T-helper 1 cell treated with Interleukin-12 subunit alpha and Interleukin-12 subunit beta and Interleukin-4 antibody, amounts not matched to agents 30 μg/mL and 1 μg/mL, for 36 hours (primary cell): ENCODE results near the gene CRLF1.

ENCODE experiments used
- H3K27ac Mint-ChIP-seq: one replicate; pipeline ENCODE4 v1.8.0; 2021; ENCODE audit warnings: mild to moderate bottlenecking, mixed read lengths
- H3K27me3 Mint-ChIP-seq: one replicate; pipeline ENCODE4 v1.8.0; 2021; ENCODE audit warnings: low read depth, mixed read lengths
- H3K36me3 Mint-ChIP-seq: one replicate; pipeline ENCODE4 v1.8.0; 2021; ENCODE audit warnings: low read depth, mixed read lengths
- H3K4me1 Mint-ChIP-seq: one replicate; pipeline ENCODE4 v1.8.0; 2021; ENCODE audit warnings: low read depth, mixed read lengths
- H3K4me3 Mint-ChIP-seq: one replicate; pipeline ENCODE4 v1.8.0; 2021; ENCODE audit warnings: mild to moderate bottlenecking, moderate library complexity, mixed read lengths
- H3K9me3 Mint-ChIP-seq: one replicate; pipeline ENCODE4 v1.8.0; 2021; ENCODE audit warnings: mixed read lengths

CRLF1 gene

GRCh38 chr19:18576383-18576782 is 30.2 kb downstream of the CRLF1 start:
- Mint-ChIP-seq H3K36me3 (peaks cover 34% of the 10 kb centered on the region), H3K27me3 (no peaks in the 10 kb centered on the region), H3K4me3 (no peak overlapping the region), H3K27ac (no peak overlapping the region), H3K4me1 (peaks cover 13% of the 10 kb centered on the region), H3K9me3 (no peaks in the 10 kb centered on the region)

GRCh38 chr19:18574691-18575291 is 31.8 kb downstream of the CRLF1 start:
- Mint-ChIP-seq H3K27ac (no peak overlapping the region), H3K4me3 (peak overlapping the region; percentile 16), H3K36me3 (peaks cover 38% of the 10 kb centered on the region)

GRCh38 chr19:18571564-18572344 is 34.8 kb downstream of the CRLF1 start, which contains the start of gene UBA52:
Gene UBA52, plus strand, starts transcription at chr19:18571857. Its CDS starts 1,444 bp downstream, at chr19:18573301.
- Mint-ChIP-seq H3K36me3 (peaks cover 53% of the 10 kb centered on the region), H3K27ac (peak within 1 kb of the TSS; percentile 95), H3K9me3 (no peaks in the 10 kb centered on the region), H3K27me3 (no peaks in the 10 kb centered on the region), H3K4me3 (peak within 1 kb of the TSS; percentile 89), H3K4me1 (peaks cover 16% of the 10 kb centered on the region)

More at GRCh38 chr19:18574691-18575291, 31.8 kb downstream of the CRLF1 start:
- Mint-ChIP-seq H3K27me3 (no peaks in the 10 kb centered on the region), H3K9me3 (no peaks in the 10 kb centered on the region), H3K4me1 (peaks cover 16% of the 10 kb centered on the region)

- Mint-ChIP-seq H3K27me3 (no peaks in the 10 kb centered on the region), H3K36me3 (peaks cover 47% of the 10 kb centered on the region), H3K4me1 (peaks cover 15% of the 10 kb centered on the region), H3K27ac (no peak overlapping the region), H3K9me3 (no peaks in the 10 kb centered on the region), H3K4me3 (no peak overlapping the region)
Observed at GRCh38 chr19:18568367-18568766, 38.2 kb downstream of the CRLF1 start.

- Mint-ChIP-seq H3K27me3 (no peaks in the 10 kb centered on the region), H3K36me3 (peaks cover 41% of the 10 kb centered on the region), H3K9me3 (no peaks in the 10 kb centered on the region), H3K4me1 (peaks cover 5% of the 10 kb centered on the region), H3K4me3 (no peak overlapping the region), H3K27ac (no peak overlapping the region)
Observed at GRCh38 chr19:18566953-18567352, 39.6 kb downstream of the CRLF1 start.

DNA sequence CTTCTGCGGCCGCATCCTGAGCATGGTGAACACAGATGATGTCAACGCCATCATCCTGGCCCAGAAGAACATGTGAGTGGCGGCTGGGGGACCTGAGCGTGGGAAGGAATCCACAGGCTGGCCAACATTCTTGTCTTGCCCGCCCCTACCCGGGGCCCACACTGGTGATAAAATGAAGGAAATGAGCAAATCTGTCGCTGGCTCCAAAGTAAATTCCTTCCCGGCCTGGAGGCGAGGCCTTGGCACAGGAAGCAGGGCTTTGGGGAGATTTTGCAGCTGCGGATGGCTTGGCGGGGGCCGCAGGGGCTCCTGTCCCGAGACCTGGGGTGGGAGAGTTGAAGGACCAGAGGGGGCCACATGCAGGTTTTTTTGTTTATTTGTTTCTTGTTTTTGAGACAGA is 44.5 kb downstream of the CRLF1 start:
- H3K4me3 Mint-ChIP-seq, result no peak overlapping the region
- H3K4me1 Mint-ChIP-seq, result peaks cover 20% of the 10 kb centered on the region
- no peak overlapping the region for H3K27ac Mint-ChIP-seq
- H3K27me3 Mint-ChIP-seq, result no peaks in the 10 kb centered on the region
- H3K36me3 Mint-ChIP-seq, result peaks cover 20% of the 10 kb centered on the region
- H3K9me3 Mint-ChIP-seq, result no peaks in the 10 kb centered on the region

DNA sequence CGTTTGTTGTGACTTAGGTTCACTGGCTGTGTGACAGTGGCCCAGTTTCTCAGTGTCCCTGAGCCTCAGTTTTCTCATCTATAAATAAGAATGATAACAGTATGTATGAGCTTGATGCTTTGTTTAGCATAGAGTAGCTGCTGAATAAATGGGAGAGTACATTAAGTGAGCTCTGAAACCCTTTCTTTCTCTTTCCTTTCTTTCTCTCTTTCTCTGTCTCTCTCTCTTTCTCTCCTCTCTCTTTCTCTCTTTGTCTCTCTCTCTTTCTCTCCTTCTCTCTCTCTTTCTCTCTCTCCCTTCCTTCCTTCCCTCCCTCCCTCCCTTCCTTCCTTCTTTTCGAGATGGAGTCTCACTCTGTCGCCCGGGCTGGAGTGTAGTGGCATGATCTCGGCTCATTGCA is 46.9 kb downstream of the CRLF1 start:
- Mint-ChIP-seq H3K4me1 (peaks cover 18% of the 10 kb centered on the region), H3K27me3 (no peaks in the 10 kb centered on the region), H3K27ac (peak overlapping the region; percentile 6), H3K9me3 (no peaks in the 10 kb centered on the region), H3K36me3 (peaks cover 13% of the 10 kb centered on the region), H3K4me3 (peak overlapping the region; percentile 63)

GRCh38 chr19:18558604-18559003 is 48.0 kb downstream of the CRLF1 start:
- Mint-ChIP-seq H3K27me3 (no peaks in the 10 kb centered on the region), H3K9me3 (no peaks in the 10 kb centered on the region), H3K27ac (peak overlapping the region; percentile 93), H3K36me3 (peaks cover 8% of the 10 kb centered on the region), H3K4me1 (peaks cover 18% of the 10 kb centered on the region), H3K4me3 (peak overlapping the region; percentile 91)

GRCh38 chr19:18558202-18558555 is 48.4 kb downstream of the CRLF1 start:
- Mint-ChIP-seq H3K27me3 (no peaks in the 10 kb centered on the region), H3K9me3 (no peaks in the 10 kb centered on the region), H3K36me3 (peaks cover 8% of the 10 kb centered on the region), H3K4me1 (peaks cover 18% of the 10 kb centered on the region), H3K27ac (peak overlapping the region; percentile 93), H3K4me3 (peak overlapping the region; percentile 91)

GRCh38 chr19:18557411-18558201 is 49.0 kb downstream of the CRLF1 start, which contains the start of gene KXD1:
Gene KXD1, plus strand, starts transcription at chr19:18557870. Its CDS starts 4,187 bp downstream, at chr19:18562057.
- Mint-ChIP-seq H3K27ac (peak within 1 kb of the TSS; percentile 93), H3K27me3 (no peaks in the 10 kb centered on the region), H3K36me3 (peaks cover 5% of the 10 kb centered on the region), H3K4me3 (peak within 1 kb of the TSS; percentile 91), H3K9me3 (no peaks in the 10 kb centered on the region), H3K4me1 (peaks cover 18% of the 10 kb centered on the region)

DNA sequence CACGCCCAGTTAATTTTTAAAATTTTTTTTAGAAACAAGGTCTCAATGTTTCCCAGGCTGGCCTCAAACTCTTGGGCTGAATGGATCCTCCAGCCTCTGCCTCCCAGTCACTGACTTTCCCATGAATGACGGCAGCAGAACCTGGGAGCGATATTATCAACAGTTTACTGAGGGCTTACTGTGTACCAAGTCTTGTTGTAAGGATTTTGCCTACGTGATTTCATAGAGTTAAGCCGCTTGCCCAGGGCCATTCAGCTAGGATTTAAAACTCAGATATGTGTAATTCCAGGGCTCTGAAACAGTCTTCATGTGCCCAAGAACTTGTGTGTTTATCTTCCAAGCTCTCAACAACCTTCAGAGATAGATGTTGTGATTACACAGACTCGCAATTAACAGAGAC is 55.0 kb downstream of the CRLF1 start:
- Mint-ChIP-seq H3K4me3 (no peak overlapping the region), H3K27me3 (no peaks in the 10 kb centered on the region), H3K27ac (no peak overlapping the region), H3K36me3 (no peaks in the 10 kb centered on the region), H3K9me3 (no peaks in the 10 kb centered on the region), H3K4me1 (no peaks in the 10 kb centered on the region)

- peak overlapping the region; percentile 99 for H3K27ac Mint-ChIP-seq
Observed at GRCh38 chr19:18543814-18544475, 62.7 kb downstream of the CRLF1 start.

More at GRCh38 chr19:18543814-18544475, 62.7 kb downstream of the CRLF1 start:
- Mint-ChIP-seq H3K36me3 (peaks cover 9% of the 10 kb centered on the region), H3K27me3 (no peaks in the 10 kb centered on the region), H3K4me1 (peaks cover 18% of the 10 kb centered on the region), H3K9me3 (no peaks in the 10 kb centered on the region), H3K4me3 (peak overlapping the region; percentile 93)
